Measurements from ENCODE around the gene FSCN2.

FSCN2 gene

GRCh38 chr17:81512562-81513371, 15.4 kb upstream of the FSCN2 start, which contains the start of gene ACTG1:
TSS of gene ACTG1 (minus strand) at chr17:81512799. CDS start at chr17:81512354, 445 bp downstream.
- H3K36me3 Mint-ChIP-seq (ENCODE audit: insufficient read depth): peaks cover 69% of the 10 kb centered on the region
- peaks cover 59 to 60% of the 10 kb centered on the region in 2 donors for H3K4me1 Mint-ChIP-seq (ENCODE audit: low read depth in 2 of 2)
- ATAC-seq (replicated peaks) (peak; percentile 71), DNase-seq (peak; percentile 84 to 86 (median 85))
- H3K27me3 Mint-ChIP-seq: no peaks in the 10 kb centered on the region
- peak within 1 kb of the TSS; percentile 94 to 99 for H3K4me3 Mint-ChIP-seq
- H3K9me3 Mint-ChIP-seq: no peaks in the 10 kb centered on the region
- H3K27ac Mint-ChIP-seq: peak within 1 kb of the TSS; percentile 94 to 99

GRCh38 chr17:81513372-81513752, 14.8 kb upstream of the FSCN2 start:
- Mint-ChIP-seq H3K27me3 (no peaks in the 10 kb centered on the region), H3K4me3 (peak overlapping the region; percentile 90 to 94), H3K9me3 (no peaks in the 10 kb centered on the region), H3K27ac (peak overlapping the region; percentile 90 to 93), H3K36me3 (ENCODE audit: insufficient read depth) (peaks cover 64% of the 10 kb centered on the region), H3K4me1 (ENCODE audit: low read depth in 2 of 2) (peaks cover 59 to 63% of the 10 kb centered on the region in 2 donors)
- peak; percentile 59 to 64 (median 60) for DNase-seq
- ATAC-seq (replicated peaks): peak; percentile 41

- ATAC-seq (replicated peaks): no peak
- no peaks in the 10 kb centered on the region for H3K9me3 Mint-ChIP-seq
- H3K27me3 Mint-ChIP-seq: no peaks in the 10 kb centered on the region
- peak overlapping the region; percentile 90 to 94 for H3K4me3 Mint-ChIP-seq
- peak in 2 of 3 experiments; percentile 13 to 18 for DNase-seq
- peak overlapping the region; percentile 90 to 93 for H3K27ac Mint-ChIP-seq
- peaks cover 54 to 59% of the 10 kb centered on the region in 2 donors for H3K4me1 Mint-ChIP-seq (ENCODE audit: low read depth in 2 of 2)
- peaks cover 58% of the 10 kb centered on the region for H3K36me3 Mint-ChIP-seq (ENCODE audit: insufficient read depth)
These were observed 14.3 kb upstream of the FSCN2 start for GRCh38 chr17:81513753-81514488.

- DNase-seq: no peak
- peaks cover 49 to 54% of the 10 kb centered on the region in 2 donors for H3K4me1 Mint-ChIP-seq (ENCODE audit: low read depth in 2 of 2)
- peak overlapping the region in 1 of 2 donors; percentile 93 for H3K27ac Mint-ChIP-seq
- no peaks in the 10 kb centered on the region for H3K27me3 Mint-ChIP-seq
- peak overlapping the region; percentile 90 to 94 for H3K4me3 Mint-ChIP-seq
- H3K9me3 Mint-ChIP-seq: no peaks in the 10 kb centered on the region
- peaks cover 53% of the 10 kb centered on the region for H3K36me3 Mint-ChIP-seq (ENCODE audit: insufficient read depth)
- ATAC-seq (replicated peaks): no peak
These were observed 13.8 kb upstream of the FSCN2 start for GRCh38 chr17:81514489-81514738.

- Mint-ChIP-seq H3K27me3 (no peaks in the 10 kb centered on the region), H3K4me1 (ENCODE audit: low read depth in 2 of 2) (peaks cover 44 to 49% of the 10 kb centered on the region in 2 donors), H3K27ac (peak overlapping the region; percentile 82 to 88), H3K36me3 (ENCODE audit: insufficient read depth) (peaks cover 48% of the 10 kb centered on the region), H3K9me3 (no peaks in the 10 kb centered on the region), H3K4me3 (peak overlapping the region; percentile 90 to 94)
- DNase-seq: peak in 2 of 3 experiments; percentile 41 to 51
- peak; percentile 20 for ATAC-seq (replicated peaks)
These were observed 13.2 kb upstream of the FSCN2 start for GRCh38 chr17:81514739-81515529.

- Mint-ChIP-seq H3K4me1 (ENCODE audit: low read depth in 2 of 2) (peaks cover 39 to 44% of the 10 kb centered on the region in 2 donors), H3K36me3 (ENCODE audit: insufficient read depth) (peaks cover 41% of the 10 kb centered on the region), H3K4me3 (peak overlapping the region; percentile 90 to 94), H3K27me3 (no peaks in the 10 kb centered on the region), H3K9me3 (no peaks in the 10 kb centered on the region), H3K27ac (peak overlapping the region; percentile 82 to 88)
- ATAC-seq (replicated peaks) (no peak), DNase-seq (no peak)
These were observed 12.6 kb upstream of the FSCN2 start for GRCh38 chr17:81515530-81516041.

GRCh38 chr17:81516439-81516838, 11.7 kb upstream of the FSCN2 start:
- Mint-ChIP-seq H3K4me1 (ENCODE audit: low read depth in 2 of 2) (peaks cover 32 to 36% of the 10 kb centered on the region in 2 donors), H3K27me3 (no peaks in the 10 kb centered on the region), H3K36me3 (ENCODE audit: insufficient read depth) (peaks cover 33% of the 10 kb centered on the region), H3K9me3 (no peaks in the 10 kb centered on the region), H3K27ac (peak overlapping the region in 1 of 2 donors; percentile 65), H3K4me3 (peak overlapping the region; percentile 90 to 94)
- DNase-seq: no peak
- no peak for ATAC-seq (replicated peaks)

GRCh38 chr17:81517009-81517338, 11.2 kb upstream of the FSCN2 start:
- ATAC-seq (replicated peaks): no peak
- H3K27me3 Mint-ChIP-seq: no peaks in the 10 kb centered on the region
- H3K4me1 Mint-ChIP-seq (ENCODE audit: low read depth in 2 of 2): peaks cover 27 to 30% of the 10 kb centered on the region in 2 donors
- H3K36me3 Mint-ChIP-seq (ENCODE audit: insufficient read depth): peaks cover 27% of the 10 kb centered on the region
- no peak for DNase-seq
- H3K4me3 Mint-ChIP-seq: peak overlapping the region; percentile 52 to 90
- no peak overlapping the region for H3K27ac Mint-ChIP-seq
- H3K9me3 Mint-ChIP-seq: no peaks in the 10 kb centered on the region

GRCh38 chr17:81517339-81518112, 10.7 kb upstream of the FSCN2 start:
- Mint-ChIP-seq H3K27me3 (no peaks in the 10 kb centered on the region), H3K4me3 (peak overlapping the region; percentile 52 to 90), H3K4me1 (ENCODE audit: low read depth in 2 of 2) (peaks cover 26 to 28% of the 10 kb centered on the region in 2 donors), H3K9me3 (no peaks in the 10 kb centered on the region), H3K27ac (peak overlapping the region in 1 of 2 donors; percentile 39), H3K36me3 (ENCODE audit: insufficient read depth) (peaks cover 22% of the 10 kb centered on the region)
- ATAC-seq (replicated peaks) (no peak), DNase-seq (no peak)

- Mint-ChIP-seq H3K4me3 (peak overlapping the region; percentile 51 to 52), H3K27ac (peak overlapping the region in 1 of 2 donors; percentile 39), H3K36me3 (ENCODE audit: insufficient read depth) (peaks cover 17% of the 10 kb centered on the region), H3K4me1 (ENCODE audit: low read depth in 2 of 2) (peaks cover 26 to 27% of the 10 kb centered on the region in 2 donors), H3K9me3 (no peaks in the 10 kb centered on the region), H3K27me3 (no peaks in the 10 kb centered on the region)
- no peak for DNase-seq
- no peak for ATAC-seq (replicated peaks)
These were observed 9.9 kb upstream of the FSCN2 start for GRCh38 chr17:81518113-81518784.

GRCh38 chr17:81518785-81519283, 9.3 kb upstream of the FSCN2 start:
- peaks cover 0 to under 1% of the 10 kb centered on the region in 2 donors for H3K27me3 Mint-ChIP-seq
- no peak overlapping the region for H3K27ac Mint-ChIP-seq
- peaks cover 12% of the 10 kb centered on the region for H3K36me3 Mint-ChIP-seq (ENCODE audit: insufficient read depth)
- H3K4me3 Mint-ChIP-seq: peak overlapping the region; percentile 40 to 52
- ATAC-seq (replicated peaks) (peak; percentile 5), DNase-seq (no peak)
- H3K4me1 Mint-ChIP-seq (ENCODE audit: low read depth in 2 of 2): peaks cover 20 to 21% of the 10 kb centered on the region in 2 donors
- H3K9me3 Mint-ChIP-seq: no peaks in the 10 kb centered on the region
